Caco-2 (cell line): ENCODE measurements around the gene SH3BGRL2. TPM values are rescaled to one million over a fixed set of nuclear protein-coding genes. Genes with fewer than 3 reads are reported as not detected.

ENCODE experiments used
- BruUV-seq: library from RNA; stranded (reverse); fragments of 400-500 nt; replicated peaks from 2 replicates; lab custom pipeline; 2021; lab: Mats Ljungman, UMichigan
- CTCF ChIA-PET: fragments of 300-600 bp; sonication (Branson Sonifier 250); formaldehyde crosslinking; loops from one replicate; lab custom pipeline; 2022; ENCODE audit warnings: antibody characterized with exemption; lab: Charles Lee
- POLR2A ChIA-PET: fragments of 300-600 bp; sonication (Branson Sonifier 250); formaldehyde crosslinking; loops from one replicate; lab custom pipeline; 2022; ENCODE audit warnings: antibody characterized with exemption; lab: Charles Lee
- DNase-seq, 2 experiments: peaks; one replicate each; pipeline versions ENCODE4 v3.0.0 to v3.0.0-alpha.2; 2020 to 2022
- H3K27me3 ChIP-seq: replicated peaks from 2 replicates; pipeline ENCODE4 v1.6.0; 2011; ENCODE audit warnings: low read length; ENCODE audit not compliant: control insufficient read depth, insufficient read depth
- H3K36me3 ChIP-seq: 2 replicates; pipeline ENCODE4 v1.5.1; 2011; ENCODE audit warnings: low read length; ENCODE audit not compliant: control insufficient read depth, insufficient read depth
- H3K4me1 ChIP-seq: fragments of 250-450 bp; sonication (Bioruptor Pico); 2 replicates; pipeline ENCODE4 v1.5.1; 2020; ENCODE audit warnings: mild to moderate bottlenecking
- H3K4me3 ChIP-seq: 2 replicates; pipeline ENCODE4 v1.5.1; 2011; ENCODE audit warnings: low read depth, mild to moderate bottlenecking, control low read depth, low read length
- H3K9me3 ChIP-seq: fragments of 250-450 bp; sonication (Bioruptor Pico); 2 replicates; pipeline ENCODE4 v1.5.1; 2020; ENCODE audit warnings: mild to moderate bottlenecking, moderate library complexity
- H3K27ac Mint-ChIP-seq: one replicate; pipeline ENCODE4 v1.8.0; 2022; ENCODE audit warnings: mixed read lengths; ENCODE audit not compliant: unreplicated experiment
- H3K27me3 Mint-ChIP-seq: one replicate; pipeline ENCODE4 v1.8.0; 2022; ENCODE audit warnings: mixed read lengths; ENCODE audit not compliant: insufficient read depth, unreplicated experiment
- H3K36me3 Mint-ChIP-seq: one replicate; pipeline ENCODE4 v1.8.0; 2022; ENCODE audit warnings: mild to moderate bottlenecking, mixed read lengths; ENCODE audit not compliant: insufficient read depth, unreplicated experiment
- H3K4me1 Mint-ChIP-seq: one replicate; pipeline ENCODE4 v1.8.0; 2022; ENCODE audit warnings: low read depth, mixed read lengths; ENCODE audit not compliant: unreplicated experiment
- H3K4me3 Mint-ChIP-seq: one replicate; pipeline ENCODE4 v1.8.0; 2022; ENCODE audit warnings: mild to moderate bottlenecking, moderate library complexity, mixed read lengths; ENCODE audit not compliant: unreplicated experiment
- H3K9me3 Mint-ChIP-seq: one replicate; pipeline ENCODE4 v1.8.0; 2022; ENCODE audit warnings: mixed read lengths; ENCODE audit not compliant: unreplicated experiment
- CTCF ChIP-seq, 2 experiments: fragments of 200-600 bp in 1 of 2; IDR thresholded peaks; 1 replicate in 1 of 2; 2 replicates in 1 of 2; pipeline versions ENCODE4 v1.5.1 to v1.8.0; 2011 to 2022; ENCODE audit warnings: antibody characterized with exemption in 1 of 2, control low read depth in 1 of 2, inconsistent platforms in 1 of 2, low read depth in 1 of 2, low read length in 1 of 2, mild to moderate bottlenecking in 1 of 2, moderate library complexity in 1 of 2; ENCODE audit not compliant: insufficient read depth in 1 of 2, severe bottlenecking in 1 of 2, unreplicated experiment in 1 of 2
- intact Hi-C: fragments of 100-400 bp; cut with micrococcal nuclease; formaldehyde crosslinking; loops from one replicate; pipeline ENCODE4 v1.10.0; 2022; ENCODE audit not compliant: unreplicated experiment
- total RNA-seq: library from RNA; stranded (reverse); gene quantifications from 2 replicates; pipeline ENCODE4 v1.2.3, GENCODE V29; 2022

SH3BGRL2 gene
- total RNA-seq, 1 experiment from 2014 or later, result 102 TPM

- Mint-ChIP-seq H3K9me3 (no peaks in the 10 kb centered on the region), H3K27ac (no peak overlapping the region), H3K4me3 (no peak overlapping the region), H3K4me1 (peaks cover 3% of the 10 kb centered on the region), H3K27me3 (no peaks in the 10 kb centered on the region), H3K36me3 (peaks cover 6% of the 10 kb centered on the region)
- CTCF ChIA-PET, result no interaction called here
- BruUV-seq, result no TSS peak
- POLR2A ChIA-PET, result no interaction called here
- peaks cover 6% of the 10 kb centered on the region for H3K4me1 ChIP-seq
- DNase-seq, result no peak
- no peaks in the 10 kb centered on the region; the same call in 1 of the 2 replicates for H3K36me3 ChIP-seq
- no peak for TF ChIP-seq CTCF (IDR thresholded peaks at IDR 0.05; ENCODE audit: insufficient read depth in 1 of 2, low read depth in 1 of 2, low read length in 1 of 2, severe bottlenecking in 1 of 2, unreplicated experiment in 1 of 2)
- H3K4me3 ChIP-seq, result no peak overlapping the region
- H3K9me3 ChIP-seq, result no peaks in the 10 kb centered on the region
- no peaks in the 10 kb centered on the region for H3K27me3 ChIP-seq
- intact Hi-C loops, result loop anchor here (10.0 kb wide), 1 partner anchor 513 kb away; no protein-coding TSS in a partner anchor
Observed at GRCh38 chr6:79717989-79718388, 86.9 kb downstream of the SH3BGRL2 start.

GRCh38 chr6:79718509-79719247, 87.5 kb downstream of the SH3BGRL2 start:
- Mint-ChIP-seq H3K9me3 (no peaks in the 10 kb centered on the region), H3K27ac (no peak overlapping the region), H3K4me3 (no peak overlapping the region), H3K4me1 (no peaks in the 10 kb centered on the region), H3K36me3 (peaks cover 5% of the 10 kb centered on the region), H3K27me3 (no peaks in the 10 kb centered on the region)
- Histone ChIP-seq H3K36me3 (no peaks in the 10 kb centered on the region; the same call in 1 of the 2 replicates), H3K9me3 (no peaks in the 10 kb centered on the region), H3K4me3 (no peak overlapping the region), H3K27me3 (no peaks in the 10 kb centered on the region), H3K4me1 (no peaks in the 10 kb centered on the region)
- TF ChIP-seq CTCF (IDR thresholded peaks at IDR 0.05; ENCODE audit: insufficient read depth in 1 of 2, low read depth in 1 of 2, low read length in 1 of 2, severe bottlenecking in 1 of 2, unreplicated experiment in 1 of 2), result no peak
- BruUV-seq, result no TSS peak
- no peak for DNase-seq
- ChIA-PET CTCF (no interaction called here), POLR2A (no interaction called here)
- intact Hi-C loops, result loop anchor here (10.0 kb wide), 1 partner anchor 514 kb away; no protein-coding TSS in a partner anchor

- Mint-ChIP-seq H3K36me3 (no peaks in the 10 kb centered on the region), H3K27ac (no peak overlapping the region), H3K4me1 (no peaks in the 10 kb centered on the region), H3K4me3 (no peak overlapping the region), H3K27me3 (no peaks in the 10 kb centered on the region), H3K9me3 (peaks cover 4% of the 10 kb centered on the region)
- Histone ChIP-seq H3K9me3 (no peaks in the 10 kb centered on the region), H3K27me3 (no peaks in the 10 kb centered on the region), H3K4me1 (no peaks in the 10 kb centered on the region), H3K36me3 (no peaks in the 10 kb centered on the region), H3K4me3 (no peak overlapping the region)
- POLR2A ChIA-PET, result no interaction called here
- CTCF ChIA-PET, result no interaction called here
- TF ChIP-seq CTCF (IDR thresholded peaks at IDR 0.05; ENCODE audit: insufficient read depth in 1 of 2, low read depth in 1 of 2, low read length in 1 of 2, severe bottlenecking in 1 of 2, unreplicated experiment in 1 of 2), result no peak
- DNase-seq, result no peak
- intact Hi-C loops, result loop anchor here (10.0 kb wide), 1 partner anchor 515 kb away; no protein-coding TSS in a partner anchor
- no TSS peak for BruUV-seq
Observed at GRCh38 chr6:79719248-79719960, 88.3 kb downstream of the SH3BGRL2 start.
